GM19468 (cell line): ENCODE data around the gene MAP4K1.
"Not testable (repeated sequence)": the region's sequence is repeated elsewhere in the genome, so short reads cannot be mapped to it uniquely, and the experiment has no call there.

ENCODE experiments used
- ATAC-seq: cut with Tn5 transposase; IDR thresholded peaks from one replicate; pipeline ENCODE4 v1.9.1; 2021; ENCODE audit warnings: mild to moderate bottlenecking, moderate library complexity, moderate number of reproducible peaks; ENCODE audit not compliant: unreplicated experiment; ENCODE audit errors: extremely low read depth

MAP4K1 gene

DNA sequence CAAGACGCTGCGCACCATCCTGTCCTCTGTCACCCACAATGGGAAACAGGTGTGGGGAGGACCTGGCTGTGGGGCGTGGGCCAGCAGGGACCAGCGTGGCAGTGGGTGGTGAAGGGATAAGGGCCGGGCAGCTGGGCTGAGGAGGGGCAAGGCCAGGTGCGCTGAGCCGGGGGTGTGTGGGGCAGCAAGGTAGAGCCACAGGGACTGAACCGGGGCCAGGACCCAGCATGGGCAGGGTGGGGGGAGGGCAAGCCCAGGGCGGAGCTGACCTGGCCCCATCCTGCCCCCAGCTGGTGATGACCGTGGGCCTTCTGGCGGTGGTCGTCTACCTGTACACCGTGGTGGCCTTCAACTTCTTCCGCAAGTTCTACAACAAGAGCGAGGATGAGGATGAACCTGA is 37.7 kb downstream of the MAP4K1 start:
- no peak for ATAC-seq

DNA sequence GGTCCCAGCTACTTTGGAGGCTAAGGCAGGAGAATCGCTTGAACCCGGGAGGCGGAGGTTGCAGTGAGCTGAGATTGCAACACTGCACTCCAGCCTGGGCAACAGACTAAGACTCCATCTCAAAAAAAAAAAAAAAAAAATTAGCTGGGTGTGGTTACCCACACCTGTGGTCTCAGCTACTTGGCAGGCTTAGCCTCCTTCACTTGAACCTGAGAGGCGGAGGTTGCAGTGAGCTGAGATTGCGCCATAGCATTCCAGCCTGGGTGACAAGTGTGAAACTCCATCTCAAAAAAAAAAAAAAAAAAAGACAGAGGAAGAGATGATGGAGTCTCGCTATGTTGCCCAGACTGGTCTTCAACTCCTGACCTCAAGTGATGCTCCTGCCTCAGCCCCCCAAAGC is 38.4 kb downstream of the MAP4K1 start:
- ATAC-seq, result not testable (repeated sequence)

DNA sequence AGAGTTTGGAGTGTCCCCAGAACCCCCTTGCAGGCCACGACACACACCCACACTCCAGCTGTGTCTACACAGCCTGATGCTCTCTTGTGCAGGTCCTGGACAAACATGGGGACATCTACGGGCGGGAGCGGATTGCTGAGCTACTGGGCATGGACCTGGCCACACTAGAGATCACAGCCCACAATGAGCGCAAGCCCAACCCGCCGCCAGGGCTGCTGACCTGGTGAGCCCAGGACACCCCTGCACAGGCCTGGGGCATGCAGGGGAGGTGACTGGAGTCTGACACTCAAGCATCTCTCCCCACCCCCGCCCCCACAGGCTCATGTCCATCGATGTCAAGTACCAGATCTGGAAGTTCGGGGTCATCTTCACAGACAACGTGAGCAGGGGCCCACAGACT is 39.9 kb downstream of the MAP4K1 start:
- ATAC-seq, result no peak

DNA sequence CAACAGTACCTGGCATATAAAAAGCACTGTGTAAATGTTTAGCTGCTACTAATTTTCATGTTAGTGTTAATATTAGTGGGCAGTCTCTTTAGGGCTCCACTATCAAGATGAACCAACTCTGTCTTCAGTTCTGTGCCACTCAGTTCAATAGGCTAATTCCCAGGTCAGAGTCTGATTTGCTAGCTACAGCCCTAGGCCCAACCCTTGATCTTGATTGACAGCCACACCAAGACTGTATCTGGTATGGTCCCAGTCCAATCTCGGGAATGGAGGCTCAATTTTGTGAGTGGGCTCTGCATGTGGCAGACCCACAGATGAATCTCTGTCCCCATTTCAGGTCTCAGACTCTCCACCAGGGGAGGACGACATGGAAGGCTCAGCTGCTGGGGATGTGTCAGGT is 46.1 kb downstream of the MAP4K1 start:
- ATAC-seq, result no peak

DNA sequence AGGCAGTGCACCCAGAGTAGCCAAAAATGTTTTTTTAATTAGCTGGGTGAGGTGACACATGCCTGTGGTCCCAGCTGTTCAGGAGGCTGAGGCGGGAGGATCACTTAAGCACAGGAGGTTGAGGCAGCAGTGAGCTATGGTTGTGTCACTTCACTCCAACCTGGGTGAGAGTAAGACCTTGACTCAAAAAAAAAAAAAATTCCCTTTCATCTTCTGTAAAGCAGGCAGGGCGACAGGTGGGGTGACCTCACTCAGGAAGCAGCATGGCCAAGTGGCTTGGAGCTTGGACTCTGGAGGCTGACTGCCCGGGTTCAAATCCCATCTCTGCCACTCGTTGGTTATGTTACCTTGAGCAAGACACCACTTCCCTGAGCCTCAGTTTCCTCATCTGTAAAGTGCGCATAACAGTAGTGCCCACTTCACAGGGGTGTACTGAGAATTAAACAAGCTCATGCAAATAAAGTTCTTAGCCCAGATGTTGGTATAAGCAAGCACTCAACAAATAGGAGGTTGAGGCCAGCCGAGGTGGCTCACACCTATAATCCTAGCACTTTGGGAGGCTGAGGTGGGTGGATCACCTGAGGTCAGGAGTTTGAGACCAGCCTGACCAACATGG is 48.3 kb downstream of the MAP4K1 start:
- ATAC-seq, result no peak

DNA sequence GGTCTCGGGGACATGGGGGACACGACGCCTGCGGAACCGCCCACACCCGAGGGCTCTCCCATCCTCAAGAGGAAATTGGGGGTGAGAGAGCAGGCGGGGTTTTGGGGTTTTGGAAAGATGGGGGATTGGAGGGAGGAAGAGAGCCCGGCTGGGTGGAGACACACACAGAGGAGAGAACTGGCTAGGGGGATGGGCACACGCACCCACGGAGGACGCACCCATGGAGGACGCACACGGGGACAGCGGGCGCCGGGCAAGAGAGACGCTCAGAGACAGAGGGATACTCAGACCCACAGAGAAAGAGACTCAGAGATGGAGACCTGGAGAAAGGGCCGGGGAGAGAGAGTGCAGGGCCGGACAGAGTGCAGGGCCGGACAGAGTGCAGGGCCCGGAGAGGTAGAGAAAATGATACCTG is 52.1 kb downstream of the MAP4K1 start:
- ATAC-seq, result no peak

DNA sequence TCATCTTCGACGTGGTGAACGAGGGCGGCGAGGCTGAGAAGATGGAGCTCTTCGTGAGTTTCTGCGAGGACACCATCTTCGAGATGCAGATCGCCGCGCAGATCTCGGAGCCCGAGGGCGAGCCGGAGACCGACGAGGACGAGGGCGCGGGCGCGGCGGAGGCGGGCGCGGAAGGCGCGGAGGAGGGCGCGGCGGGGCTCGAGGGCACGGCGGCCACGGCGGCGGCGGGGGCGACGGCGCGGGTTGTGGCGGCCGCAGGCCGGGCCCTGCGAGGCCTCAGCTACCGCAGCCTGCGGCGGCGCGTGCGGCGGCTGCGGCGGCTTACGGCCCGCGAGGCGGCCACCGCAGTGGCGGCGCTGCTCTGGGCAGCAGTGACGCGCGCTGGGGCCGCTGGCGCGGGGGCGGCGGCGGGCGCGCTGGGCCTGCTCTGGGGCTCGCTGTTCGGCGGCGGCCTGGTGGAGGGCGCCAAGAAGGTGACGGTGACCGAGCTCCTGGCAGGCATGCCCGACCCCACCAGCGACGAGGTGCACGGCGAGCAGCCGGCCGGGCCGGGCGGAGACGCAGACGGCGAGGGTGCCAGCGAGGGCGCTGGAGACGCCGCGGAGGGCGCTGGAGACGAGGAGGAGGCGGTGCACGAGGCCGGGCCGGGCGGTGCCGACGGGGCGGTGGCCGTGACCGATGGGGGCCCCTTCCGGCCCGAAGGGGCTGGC is 52.6 kb downstream of the MAP4K1 start:
- ATAC-seq, result no peak

DNA sequence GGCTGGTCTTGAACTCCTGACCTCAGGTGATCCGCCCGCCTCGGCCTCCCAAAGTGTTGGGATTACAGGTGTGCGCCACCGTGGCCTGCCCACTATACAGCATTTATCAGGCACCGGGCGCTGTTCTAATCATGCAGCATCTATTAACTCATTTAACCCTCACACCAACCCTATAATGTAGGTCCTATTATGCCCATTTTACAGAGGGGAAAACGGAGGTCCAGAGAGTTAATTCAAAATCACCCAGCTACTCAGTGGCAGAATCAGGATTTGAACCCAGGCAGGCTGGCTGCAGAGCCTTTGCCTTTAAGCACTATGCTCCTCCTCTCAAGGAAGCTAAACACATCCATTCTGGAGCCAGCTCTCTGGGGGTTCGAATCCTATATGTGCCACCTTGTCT is 54.3 kb downstream of the MAP4K1 start:
- no peak for ATAC-seq

DNA sequence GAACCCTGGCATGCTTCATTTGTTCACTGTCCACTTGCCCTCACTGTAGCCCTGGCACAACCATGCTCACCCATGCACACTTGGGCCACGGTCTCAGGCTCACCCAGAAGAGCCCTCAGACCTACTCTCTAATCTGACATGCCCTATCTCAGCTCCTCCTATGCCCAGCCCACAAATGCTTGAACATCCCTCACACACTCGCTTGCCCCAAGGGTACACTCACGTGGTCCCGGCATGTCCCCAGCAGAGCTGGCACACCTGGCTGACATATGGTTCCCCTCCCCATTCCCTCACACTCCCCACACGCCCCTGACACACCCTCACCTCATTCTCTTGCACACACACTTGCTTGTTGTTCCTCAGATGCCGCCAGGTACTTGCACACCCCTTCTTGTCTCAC is 55.7 kb downstream of the MAP4K1 start:
- no peak for ATAC-seq

DNA sequence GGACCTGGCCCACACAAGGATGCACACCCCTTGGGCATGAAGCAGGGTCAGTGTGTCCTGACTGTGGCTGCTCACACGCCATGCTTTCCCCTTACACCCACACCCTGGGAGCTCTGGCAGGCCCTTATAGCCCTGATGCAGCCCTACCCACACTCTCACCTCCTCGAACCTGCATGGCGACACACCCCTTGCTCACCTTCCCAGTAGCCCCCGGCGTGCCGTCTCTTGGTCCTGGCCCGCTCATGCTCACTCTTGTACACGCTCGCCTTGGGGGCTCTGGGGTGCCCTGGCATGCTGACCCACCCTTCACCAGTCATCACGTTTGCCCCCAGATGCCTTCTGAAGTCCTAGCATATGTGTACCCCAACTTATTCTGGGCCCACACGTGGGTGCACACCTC is 56.1 kb downstream of the MAP4K1 start:
- no peak for ATAC-seq

DNA sequence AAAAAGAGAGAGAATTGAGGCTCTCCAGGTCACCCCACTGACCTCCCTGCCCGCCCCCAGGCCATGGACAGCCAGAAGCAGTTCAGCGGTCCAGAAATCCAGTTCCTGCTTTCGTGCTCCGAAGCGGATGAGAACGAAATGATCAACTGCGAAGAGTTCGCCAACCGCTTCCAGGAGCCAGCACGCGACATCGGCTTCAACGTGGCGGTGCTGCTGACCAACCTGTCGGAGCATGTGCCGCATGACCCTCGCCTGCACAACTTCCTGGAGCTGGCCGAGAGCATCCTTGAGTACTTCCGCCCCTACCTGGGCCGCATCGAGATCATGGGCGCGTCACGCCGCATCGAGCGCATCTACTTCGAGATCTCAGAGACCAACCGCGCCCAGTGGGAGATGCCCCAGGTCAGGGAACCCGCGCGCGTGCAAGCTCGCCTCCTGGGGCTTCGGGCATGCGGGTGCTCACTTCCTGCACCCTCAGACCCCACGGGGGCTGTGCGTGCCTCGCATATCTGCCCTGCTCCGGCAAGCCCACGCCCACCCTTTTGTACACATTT is 56.6 kb downstream of the MAP4K1 start:
- ATAC-seq, result no peak

DNA sequence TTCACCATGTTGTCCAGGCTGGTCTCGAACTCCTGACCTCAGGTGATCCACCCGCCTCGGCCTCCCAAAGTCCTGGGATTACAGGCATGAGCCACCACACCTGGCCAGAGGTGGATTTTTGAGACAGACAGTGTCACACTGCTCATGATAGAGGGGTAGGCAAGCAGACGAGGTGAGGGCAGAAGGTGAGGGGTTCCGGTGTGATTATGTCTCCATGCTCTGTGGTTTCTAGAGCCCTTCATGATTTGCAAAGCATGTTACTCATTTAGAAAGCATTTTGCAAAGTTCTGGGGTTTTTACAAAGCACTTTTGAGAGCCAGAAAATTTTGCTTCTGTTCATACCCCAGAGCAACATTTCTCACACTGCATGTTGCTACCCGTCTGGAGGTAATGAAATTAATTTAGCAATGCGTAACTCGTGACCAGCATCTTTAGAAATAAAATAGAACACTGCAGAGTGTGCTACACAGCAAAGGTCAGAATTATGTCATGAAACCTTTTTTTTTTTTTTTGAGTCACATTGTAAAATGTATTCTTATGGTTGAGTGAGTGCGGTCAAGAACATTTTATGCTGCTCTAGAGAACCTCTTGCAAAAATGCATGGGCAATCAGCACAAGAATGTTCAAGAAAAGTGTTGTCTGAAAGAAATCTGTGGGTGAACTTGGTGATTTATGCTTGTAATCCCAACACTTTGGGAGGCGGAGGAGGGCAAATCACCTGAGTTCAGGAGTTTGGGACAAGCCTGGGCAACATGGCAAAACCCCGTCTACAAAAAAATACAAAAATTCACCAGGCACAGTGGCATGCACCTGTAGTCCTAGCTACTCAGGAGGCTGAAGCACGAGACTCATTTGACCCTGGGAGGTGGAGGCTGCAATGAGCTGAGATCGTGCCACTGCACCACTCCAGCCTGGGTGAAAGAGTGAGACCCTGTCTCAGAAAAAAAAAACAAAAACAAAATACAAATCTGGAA is 58.0 kb downstream of the MAP4K1 start:
- peak; percentile 44 for ATAC-seq

DNA sequence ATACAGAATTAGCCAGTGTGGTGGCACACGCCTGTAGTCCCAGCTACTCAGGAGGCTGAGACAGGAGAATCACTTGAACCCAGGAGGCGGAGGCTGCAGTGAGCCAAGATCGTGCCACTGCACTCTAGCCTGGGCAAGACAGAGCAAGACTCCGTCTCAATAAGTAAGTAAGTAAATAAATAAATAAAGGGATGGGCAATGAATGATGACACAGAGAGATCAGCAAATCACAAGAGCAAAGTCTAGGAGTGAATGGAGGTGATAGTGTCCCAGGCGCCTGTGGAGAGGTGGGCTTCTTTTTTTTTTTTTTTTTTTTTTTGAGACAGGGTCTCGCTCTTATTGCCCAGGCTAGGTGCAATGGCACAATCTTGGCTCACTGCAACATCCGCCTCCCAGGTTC is 58.8 kb downstream of the MAP4K1 start:
- ATAC-seq, result not testable (repeated sequence)

DNA sequence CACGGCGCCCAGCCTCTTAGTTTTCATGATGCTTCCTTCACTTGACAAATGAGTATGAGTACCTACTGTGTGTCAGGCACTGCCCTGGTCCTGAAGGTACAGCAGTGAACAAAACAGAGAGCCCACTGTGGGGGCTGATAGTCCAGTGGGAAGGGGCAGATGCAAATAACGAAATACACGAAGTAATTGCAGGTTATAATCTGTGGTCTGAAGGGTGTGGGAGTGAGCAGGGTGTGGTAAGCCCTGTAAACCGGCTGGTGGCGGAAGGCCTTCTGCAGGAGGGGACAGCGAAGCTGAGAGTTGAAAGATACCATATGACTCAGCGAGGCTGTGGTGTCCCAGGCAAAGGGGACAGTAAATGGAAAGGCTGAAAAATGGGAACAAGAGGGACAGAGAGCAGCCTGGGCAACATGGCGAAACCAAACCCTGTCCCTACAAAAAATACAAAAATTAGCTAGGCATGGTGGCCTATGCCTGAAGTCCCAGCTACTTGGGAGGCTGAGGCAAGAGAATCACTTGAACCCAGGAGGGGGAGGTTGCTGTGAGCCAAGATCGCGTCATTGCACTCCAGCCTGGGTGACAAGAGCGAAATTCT is 60.5 kb downstream of the MAP4K1 start:
- ATAC-seq, result peak; percentile 18

DNA sequence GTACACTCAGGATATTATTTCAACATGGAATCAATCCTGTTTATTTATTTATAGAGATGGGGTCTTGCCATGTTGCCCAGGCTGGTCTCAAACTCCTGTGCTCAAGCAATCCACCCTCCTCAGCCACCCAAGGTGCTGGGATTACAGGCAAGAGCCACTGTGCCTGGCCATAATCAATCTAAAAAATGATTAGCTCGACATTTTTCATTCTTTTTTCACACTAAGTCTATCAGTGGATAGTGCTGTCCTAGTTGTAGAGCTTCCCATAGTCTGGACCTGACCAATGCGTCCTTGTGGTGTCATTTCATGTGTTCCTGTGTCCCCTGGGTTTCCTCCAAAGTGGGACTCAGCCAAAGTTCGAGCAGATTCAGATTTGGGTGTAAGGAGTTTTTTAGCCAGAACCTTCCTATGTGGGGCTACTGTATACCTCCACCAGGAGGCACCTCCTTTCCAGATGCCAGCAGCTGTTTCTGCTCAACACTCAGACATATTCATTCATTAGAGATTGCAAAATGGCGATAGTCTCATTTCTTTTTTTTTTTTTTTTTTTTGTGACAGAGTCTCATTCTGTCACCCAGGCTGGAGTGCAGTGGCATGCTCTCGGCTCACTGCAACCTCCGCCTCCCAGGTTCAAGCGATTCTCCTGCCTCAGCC is 61.1 kb downstream of the MAP4K1 start:
- ATAC-seq, result no peak

DNA sequence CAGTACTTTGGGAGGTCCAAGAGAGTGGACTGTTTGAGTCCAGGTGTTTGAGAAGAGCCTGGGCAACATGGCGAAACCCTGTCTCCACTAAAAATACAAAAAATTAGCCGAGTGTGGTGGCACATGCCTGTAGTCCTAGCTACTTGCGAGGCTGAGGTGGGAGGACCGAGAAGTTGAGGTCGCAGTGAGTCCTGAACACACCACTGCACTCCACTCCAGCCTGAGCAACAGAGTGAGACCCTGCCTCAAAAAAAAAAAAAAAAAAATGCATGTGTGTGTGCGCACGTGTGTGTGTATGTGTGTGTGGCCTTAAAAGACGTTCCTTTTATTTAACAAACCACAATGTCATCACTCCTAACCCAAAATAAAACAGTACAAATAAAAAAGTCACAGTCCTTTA is 62.6 kb downstream of the MAP4K1 start:
- no peak for ATAC-seq

DNA sequence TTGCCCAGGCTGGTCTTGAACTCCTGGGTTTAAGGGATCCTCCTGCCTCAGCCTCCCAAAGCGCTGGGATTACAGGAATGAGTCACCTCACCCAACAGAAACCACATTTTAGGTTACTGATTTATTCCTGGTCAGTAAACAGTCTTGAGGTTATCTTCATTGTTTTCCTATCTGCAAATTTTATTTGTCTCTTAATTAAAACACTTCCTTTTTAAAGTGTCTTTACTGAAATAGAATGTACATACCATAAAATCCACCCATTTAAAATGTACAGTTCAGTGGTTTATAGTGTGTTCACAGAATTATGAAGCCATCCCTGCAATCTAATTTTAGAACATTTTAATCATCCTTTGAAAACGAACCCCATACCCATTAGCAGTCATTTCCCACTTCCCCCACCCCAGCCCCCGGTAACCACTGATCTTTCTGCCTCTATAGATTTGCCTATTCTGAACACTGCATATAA is 63.0 kb downstream of the MAP4K1 start:
- no peak for ATAC-seq

DNA sequence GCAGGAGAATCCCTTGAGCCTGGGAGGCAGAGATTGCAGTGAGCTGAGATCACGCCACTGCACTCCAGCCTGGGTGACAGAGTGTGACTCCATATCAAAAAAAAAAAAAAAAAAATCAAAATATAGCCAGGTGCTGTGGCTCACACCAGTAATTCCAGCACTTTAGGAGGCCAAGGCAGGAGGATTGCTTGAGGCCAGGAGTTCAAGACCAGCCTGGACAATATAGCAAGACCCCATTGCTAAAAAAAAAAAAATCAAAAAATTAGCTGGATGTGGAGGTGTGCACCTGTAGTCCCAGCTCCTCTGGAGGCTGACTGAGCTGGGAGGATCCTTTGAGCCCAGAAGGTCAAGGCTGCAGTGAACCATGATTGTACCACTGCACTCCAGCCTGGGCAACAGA is 64.5 kb downstream of the MAP4K1 start:
- not testable (repeated sequence) for ATAC-seq

DNA sequence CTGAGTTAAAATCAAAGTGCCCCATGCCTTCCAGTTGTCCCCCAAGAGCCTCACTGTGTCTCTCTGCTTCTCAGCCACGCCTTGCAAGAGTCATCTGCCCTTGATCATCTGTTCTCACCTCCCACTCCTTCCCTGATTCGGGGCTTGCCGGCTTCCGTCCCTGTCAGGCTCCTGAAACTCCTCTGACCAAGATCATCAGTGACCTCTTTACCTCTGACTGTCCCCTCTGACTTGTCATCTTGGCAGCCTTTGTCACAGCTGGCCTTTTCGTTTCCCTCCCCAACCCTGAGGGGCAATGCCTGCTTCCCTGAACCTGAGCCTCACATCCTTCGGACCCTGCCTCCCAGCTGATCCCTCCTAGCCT is 66.3 kb downstream of the MAP4K1 start:
- no peak for ATAC-seq

DNA sequence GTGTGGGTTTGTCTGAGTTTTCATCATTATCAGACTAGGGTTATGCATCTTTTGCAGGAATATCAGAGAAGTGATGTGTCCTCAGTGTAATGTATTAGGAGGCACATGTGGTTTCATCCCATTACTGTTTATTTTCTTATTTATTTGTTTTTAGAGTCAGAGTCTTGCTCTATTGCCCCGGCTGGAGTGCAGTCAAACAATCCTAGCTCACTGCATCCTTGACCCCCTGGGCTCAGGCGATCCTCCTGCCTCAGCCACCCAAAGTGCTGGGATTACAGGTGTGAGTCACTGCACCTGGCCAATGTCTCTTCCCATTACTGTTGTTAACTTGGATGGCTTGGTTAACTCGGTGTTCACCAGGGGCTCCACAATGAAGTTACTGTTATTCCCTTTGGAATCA is 67.4 kb downstream of the MAP4K1 start:
- ATAC-seq, result no peak
